T-helper 1 cell (primary cell): ENCODE measurements around the gene SLIT3.

Experiments
- DNase-seq, 5 donors: peaks; one replicate each; pipeline ENCODE4 v3.0.0-alpha.2; 2012 to 2020

The SLIT3 gene

GRCh38 chr5:168844016-168844921, 456.7 kb downstream of the SLIT3 start:
- no peak for DNase-seq

- no peak for DNase-seq
These were observed 457.5 kb downstream of the SLIT3 start for GRCh38 chr5:168843277-168844015.

- no peak for DNase-seq
These were observed 458.3 kb downstream of the SLIT3 start for GRCh38 chr5:168842571-168843205.

- DNase-seq, result no peak
These were observed 463.1 kb downstream of the SLIT3 start for GRCh38 chr5:168837852-168838251.

DNA sequence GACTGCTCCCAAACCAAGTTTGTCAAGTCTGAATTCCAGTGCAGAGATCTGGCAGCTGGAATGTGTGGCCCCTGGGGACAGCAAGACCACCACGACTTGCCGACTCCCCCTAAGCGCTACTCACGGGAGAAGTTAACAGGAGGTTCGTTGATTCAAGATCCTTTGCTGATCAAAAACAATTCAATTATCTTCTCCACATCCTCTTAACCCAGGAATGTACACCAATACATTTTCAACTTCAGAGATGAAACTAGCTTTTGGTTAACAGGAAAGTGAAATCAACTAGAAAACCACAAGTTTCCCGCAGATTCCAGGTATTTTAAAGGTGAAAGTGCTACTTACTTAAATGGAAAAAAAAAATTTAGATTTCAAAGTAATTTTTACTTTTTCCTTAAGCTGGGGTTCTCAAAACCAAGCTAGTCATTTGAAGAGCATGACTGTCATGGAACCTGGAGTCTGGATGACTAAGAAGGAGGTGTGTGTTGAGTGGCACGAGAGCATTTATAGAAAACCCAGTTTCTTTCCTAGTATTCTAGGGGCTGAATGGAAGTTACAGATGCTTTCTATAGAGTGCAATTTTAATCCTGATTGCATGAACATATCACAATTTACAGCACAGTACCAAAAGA, 464.2 kb downstream of the SLIT3 start:
- peak in 1 of 5 donors; percentile 63 for DNase-seq

- no peak for DNase-seq
These were observed 467.0 kb downstream of the SLIT3 start for GRCh38 chr5:168833936-168834335.

DNA sequence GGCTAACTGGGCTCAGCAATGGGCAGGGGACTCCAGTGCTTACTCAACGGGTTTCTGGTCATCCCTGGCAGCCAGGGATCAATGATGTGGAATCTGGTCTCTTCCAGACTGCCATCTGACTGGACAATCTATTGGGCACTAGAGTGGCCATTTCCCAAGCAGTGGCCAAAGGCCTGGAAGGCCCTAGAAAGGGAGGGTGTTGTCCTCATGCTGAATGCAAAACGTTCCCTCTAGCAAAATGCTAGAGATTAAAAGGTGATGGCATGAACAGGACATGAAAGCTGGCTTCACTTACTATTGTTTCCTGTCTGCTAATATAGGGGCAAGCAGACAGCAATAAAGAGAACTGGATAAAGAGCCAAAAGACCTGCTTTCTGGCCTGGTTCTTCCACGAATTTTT, 467.6 kb downstream of the SLIT3 start:
- DNase-seq, result no peak

DNA sequence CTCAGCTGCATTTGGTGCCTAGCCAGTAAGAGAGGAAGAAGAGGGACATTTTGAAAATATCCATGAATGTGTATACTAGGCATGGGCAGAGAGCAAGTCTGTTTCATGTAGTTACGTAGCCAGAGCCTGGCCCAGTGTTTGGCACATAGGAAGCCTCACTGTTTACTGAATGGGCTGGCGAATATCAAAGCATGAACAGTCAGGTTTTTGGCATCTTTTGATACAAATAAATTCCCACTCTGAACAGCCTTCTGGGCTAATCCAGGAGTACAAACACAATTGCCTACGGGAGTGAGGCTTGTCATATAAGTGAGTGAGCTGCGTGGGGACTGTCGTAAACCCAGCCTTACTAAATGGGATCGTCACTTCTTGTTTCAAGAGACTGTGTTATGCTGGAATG, 468.6 kb downstream of the SLIT3 start:
- no peak for DNase-seq

- DNase-seq, result no peak
These were observed 469.6 kb downstream of the SLIT3 start for GRCh38 chr5:168831383-168831782.

GRCh38 chr5:168830833-168831232, 470.1 kb downstream of the SLIT3 start:
- DNase-seq, result no peak

- no peak for DNase-seq
These were observed 471.0 kb downstream of the SLIT3 start for GRCh38 chr5:168829922-168830417.

GRCh38 chr5:168829044-168829443, 471.9 kb downstream of the SLIT3 start:
- no peak for DNase-seq

DNA sequence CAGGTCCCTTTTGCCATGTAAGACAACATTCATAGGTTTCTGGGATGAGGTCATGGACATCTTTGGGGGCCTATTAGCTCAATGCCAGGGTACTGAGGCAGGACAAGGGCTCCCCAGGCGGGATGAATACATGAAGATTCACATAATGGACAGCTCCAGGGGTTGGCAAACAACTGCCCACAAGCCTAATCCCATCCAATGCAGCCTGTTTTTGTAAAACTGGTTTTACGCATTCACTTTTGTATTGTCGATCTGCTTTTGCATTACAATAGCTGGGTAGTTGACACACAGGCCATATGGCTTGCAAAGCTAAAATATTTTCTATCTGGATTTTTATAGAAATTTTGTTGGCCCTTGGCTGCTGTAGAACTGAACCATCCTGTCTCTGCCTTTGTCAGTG, 473.3 kb downstream of the SLIT3 start:
- DNase-seq, result no peak

GRCh38 chr5:168826246-168826725, 474.7 kb downstream of the SLIT3 start:
- DNase-seq, result no peak

- DNase-seq, result no peak
These were observed 478.1 kb downstream of the SLIT3 start for GRCh38 chr5:168822745-168823281.

- no peak for DNase-seq
These were observed 478.6 kb downstream of the SLIT3 start for GRCh38 chr5:168822248-168822744.

- DNase-seq, result no peak
These were observed 480.1 kb downstream of the SLIT3 start for GRCh38 chr5:168820874-168821273.

- no peak for DNase-seq
These were observed 481.8 kb downstream of the SLIT3 start for GRCh38 chr5:168819004-168819621.

- DNase-seq, result no peak
These were observed 482.4 kb downstream of the SLIT3 start for GRCh38 chr5:168818558-168818957.

DNA sequence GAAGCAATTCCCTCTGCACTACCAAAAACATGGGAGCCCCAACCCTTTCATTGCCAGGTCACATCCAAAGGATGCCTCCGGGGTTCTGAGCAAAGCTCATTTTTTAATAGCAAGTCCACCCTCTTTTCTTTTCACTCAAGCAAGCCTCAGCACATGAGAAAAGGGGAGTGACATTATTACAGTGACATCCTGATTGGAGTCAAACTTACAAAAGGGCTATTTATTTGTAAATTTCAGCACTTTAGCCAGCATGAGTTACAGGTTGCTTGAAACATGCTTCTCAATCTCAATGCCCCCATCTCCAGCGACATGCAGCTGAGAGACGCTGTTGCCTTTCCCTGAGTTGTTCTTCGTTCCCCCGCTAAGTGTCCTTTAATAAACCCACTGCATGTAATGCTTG, 483.3 kb downstream of the SLIT3 start:
- no peak for DNase-seq

GRCh38 chr5:168816661-168817060, 484.3 kb downstream of the SLIT3 start:
- DNase-seq, result no peak
